ENCODE measurements around the gene AGMO.

DNA sequence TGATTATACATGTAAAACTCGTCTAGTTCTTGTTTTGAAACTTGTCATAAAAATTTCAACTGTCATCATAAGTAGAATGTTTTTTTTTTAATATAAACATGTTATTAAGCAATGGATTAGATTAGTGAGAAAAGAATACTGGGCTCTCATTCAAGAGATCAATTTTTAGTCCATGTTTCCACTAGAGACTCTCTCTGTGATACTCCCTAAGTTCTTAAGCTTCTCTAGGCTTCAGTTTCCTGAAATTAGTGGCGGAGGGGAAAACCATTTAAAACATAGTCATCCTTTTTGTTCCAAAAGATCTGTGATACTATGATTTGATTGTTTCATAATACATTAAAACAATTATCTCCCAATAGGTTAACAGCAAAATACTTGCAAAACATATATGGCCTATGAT lies 142.2 kb downstream of the AGMO start:
- TF ChIP-seq, protein P1, sequence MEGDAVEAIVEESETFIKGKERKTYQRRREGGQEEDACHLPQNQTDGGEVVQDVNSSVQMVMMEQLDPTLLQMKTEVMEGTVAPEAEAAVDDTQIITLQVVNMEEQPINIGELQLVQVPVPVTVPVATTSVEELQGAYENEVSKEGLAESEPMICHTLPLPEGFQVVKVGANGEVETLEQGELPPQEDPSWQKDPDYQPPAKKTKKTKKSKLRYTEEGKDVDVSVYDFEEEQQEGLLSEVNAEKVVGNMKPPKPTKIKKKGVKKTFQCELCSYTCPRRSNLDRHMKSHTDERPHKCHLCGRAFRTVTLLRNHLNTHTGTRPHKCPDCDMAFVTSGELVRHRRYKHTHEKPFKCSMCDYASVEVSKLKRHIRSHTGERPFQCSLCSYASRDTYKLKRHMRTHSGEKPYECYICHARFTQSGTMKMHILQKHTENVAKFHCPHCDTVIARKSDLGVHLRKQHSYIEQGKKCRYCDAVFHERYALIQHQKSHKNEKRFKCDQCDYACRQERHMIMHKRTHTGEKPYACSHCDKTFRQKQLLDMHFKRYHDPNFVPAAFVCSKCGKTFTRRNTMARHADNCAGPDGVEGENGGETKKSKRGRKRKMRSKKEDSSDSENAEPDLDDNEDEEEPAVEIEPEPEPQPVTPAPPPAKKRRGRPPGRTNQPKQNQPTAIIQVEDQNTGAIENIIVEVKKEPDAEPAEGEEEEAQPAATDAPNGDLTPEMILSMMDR (IDR thresholded peaks at IDR 0.05), result no peak
- no peak for TF ChIP-seq POLR2A (IDR thresholded peaks at IDR 0.05)
